Stimulated activated naive CD8-positive, alpha-beta T cell treated with anti-CD3 and anti-CD28 coated beads, Interleukin-15, amount 100 ng/mL, for 72 hours (primary cell): Measurements from ENCODE around the gene NUDT21.

Experiments
- ATAC-seq: fragments of 150-1000 bp; cut with Tn5 transposase; 2 replicates; pipeline ENCODE4 v1.10.0; 2021; ENCODE audit warnings: mild to moderate bottlenecking, moderate library complexity
- DNase-seq, 2 donors: peaks; one replicate each; pipeline ENCODE4 v3.0.0; 2021 to 2022
- H3K27ac Mint-ChIP-seq, 2 donors: one replicate each; pipeline ENCODE4 v1.8.0; 2022; ENCODE audit warnings: mild to moderate bottlenecking in 2 of 2, mixed read lengths in 2 of 2, moderate library complexity in 2 of 2
- H3K27me3 Mint-ChIP-seq: one replicate; pipeline ENCODE4 v1.8.0; 2022; ENCODE audit warnings: mixed read lengths
- H3K4me1 Mint-ChIP-seq: one replicate; pipeline ENCODE4 v1.8.0; 2022; ENCODE audit warnings: mild to moderate bottlenecking, mixed read lengths
- H3K4me3 Mint-ChIP-seq, 2 donors: one replicate each; pipeline ENCODE4 v1.8.0; 2022; ENCODE audit warnings: mild to moderate bottlenecking in 2 of 2, mixed read lengths in 2 of 2, moderate library complexity in 1 of 2
- H3K9me3 Mint-ChIP-seq, 2 donors: one replicate each; pipeline ENCODE4 v1.8.0; 2022; ENCODE audit warnings: mixed read lengths in 2 of 2

Gene NUDT21

DNA sequence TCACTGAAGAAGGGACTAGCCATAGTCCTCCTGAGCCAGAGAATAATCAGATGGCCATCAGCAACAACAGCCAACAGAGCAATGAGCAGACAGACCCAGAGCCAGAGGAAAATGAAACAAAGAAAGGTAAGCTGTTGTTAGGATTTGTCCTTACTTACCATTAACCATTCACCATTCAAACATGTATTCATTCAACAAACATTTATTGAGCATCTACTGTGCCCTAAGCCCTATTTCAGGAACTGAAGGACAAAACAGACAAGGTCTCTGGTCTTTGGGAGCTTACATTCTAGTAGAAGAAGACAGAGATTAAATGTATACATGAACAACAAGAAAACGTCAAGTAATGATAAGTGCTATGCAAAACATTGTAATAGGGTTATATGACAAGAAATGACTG, 19.5 kb upstream of the NUDT21 start:
- Mint-ChIP-seq H3K9me3 (no peaks in the 10 kb centered on the region), H3K4me1 (no peaks in the 10 kb centered on the region), H3K4me3 (no peak overlapping the region), H3K27me3 (no peaks in the 10 kb centered on the region), H3K27ac (peak overlapping the region in 1 of 2 donors; percentile 50)
- ATAC-seq, result no peak
- DNase-seq, result no peak

DNA sequence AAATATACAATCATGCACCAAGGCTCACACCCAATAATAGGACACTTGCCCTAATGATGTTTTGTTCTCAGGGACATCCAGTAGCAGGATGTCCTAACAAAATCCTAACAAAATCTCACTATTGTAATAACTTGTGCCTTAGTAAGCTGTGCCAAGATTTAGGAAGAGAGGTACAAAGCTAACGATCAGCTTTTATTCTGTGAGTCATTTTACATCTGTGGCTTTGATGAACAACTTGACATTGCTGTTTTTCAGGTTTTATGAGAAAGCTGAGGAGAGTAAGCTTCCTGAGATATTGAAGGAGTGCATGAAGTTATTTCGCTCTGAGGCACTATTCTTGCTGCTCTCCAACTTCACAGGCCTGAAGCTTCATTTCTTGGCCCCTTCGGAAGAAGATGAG, 19.1 kb upstream of the NUDT21 start:
- no peaks in the 10 kb centered on the region for H3K4me1 Mint-ChIP-seq
- H3K27ac Mint-ChIP-seq, result no peak overlapping the region
- H3K9me3 Mint-ChIP-seq, result no peaks in the 10 kb centered on the region
- ATAC-seq (no peak), DNase-seq (no peak)
- H3K4me3 Mint-ChIP-seq, result no peak overlapping the region
- no peaks in the 10 kb centered on the region for H3K27me3 Mint-ChIP-seq

DNA sequence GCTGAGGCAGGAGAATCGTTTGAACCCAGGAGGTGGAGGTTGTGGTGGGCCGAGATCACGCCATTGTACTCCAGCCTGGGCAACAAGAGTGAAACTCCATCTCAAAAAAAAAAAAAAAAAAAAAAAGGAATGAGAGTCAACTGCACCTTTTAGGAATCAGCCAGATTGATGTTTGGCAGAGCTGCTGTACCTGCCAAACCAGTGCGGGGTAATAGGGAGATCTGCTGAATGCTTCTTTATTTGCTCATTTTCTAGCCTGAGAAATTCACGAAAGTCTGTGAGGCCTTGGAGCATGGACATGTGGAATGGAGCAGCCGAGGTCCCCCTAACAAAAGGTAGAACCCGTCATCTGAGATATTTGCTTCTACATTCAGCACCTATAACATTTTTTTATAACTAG, 18.6 kb upstream of the NUDT21 start:
- DNase-seq (no peak), ATAC-seq (no peak)
- Mint-ChIP-seq H3K27ac (no peak overlapping the region), H3K27me3 (no peaks in the 10 kb centered on the region), H3K4me3 (no peak overlapping the region), H3K9me3 (no peaks in the 10 kb centered on the region), H3K4me1 (no peaks in the 10 kb centered on the region)

DNA sequence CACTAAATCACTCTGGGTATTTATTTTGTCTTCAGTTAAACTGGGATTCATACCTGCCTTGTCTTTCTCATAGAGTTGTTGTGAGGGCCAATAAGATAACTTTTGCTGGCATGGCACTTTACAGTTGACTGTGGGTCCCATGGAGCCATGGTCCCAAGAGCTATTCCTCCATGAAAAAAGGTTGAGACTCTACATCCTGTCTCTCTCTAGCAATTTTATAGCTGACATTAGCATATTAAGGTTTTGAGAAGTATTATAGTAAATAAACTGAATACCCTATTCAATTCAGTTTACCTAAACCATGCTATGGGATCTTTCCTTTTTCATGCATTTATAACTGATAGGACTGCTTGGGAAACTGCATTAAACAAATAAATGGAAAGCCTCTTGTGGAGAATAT, 17.7 kb upstream of the NUDT21 start:
- H3K9me3 Mint-ChIP-seq, result no peaks in the 10 kb centered on the region
- ATAC-seq, result no peak
- no peak overlapping the region for H3K27ac Mint-ChIP-seq

DNA sequence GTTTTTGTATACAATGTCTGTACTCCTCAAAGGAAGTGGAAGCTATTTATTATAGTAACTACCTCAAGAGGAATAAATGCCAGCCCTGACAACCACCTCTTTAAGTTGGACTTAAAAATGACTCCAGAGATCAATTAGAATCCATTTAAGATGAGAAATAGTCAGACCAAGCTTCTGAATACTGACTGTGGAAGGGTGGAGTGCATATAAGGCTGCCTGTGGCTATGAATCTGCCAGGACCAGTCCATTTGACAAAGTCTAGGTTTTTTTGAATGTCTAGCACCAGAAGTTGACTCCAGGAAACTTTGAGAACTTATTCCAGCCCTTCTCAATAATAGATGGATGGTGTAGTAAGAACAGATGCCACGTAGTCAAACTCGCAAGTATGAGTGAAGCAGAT, 15.2 kb upstream of the NUDT21 start:
- H3K9me3 Mint-ChIP-seq, result no peaks in the 10 kb centered on the region
- H3K4me1 Mint-ChIP-seq, result no peaks in the 10 kb centered on the region
- ATAC-seq, result no peak
- no peak overlapping the region for H3K4me3 Mint-ChIP-seq
- DNase-seq, result no peak
- no peaks in the 10 kb centered on the region for H3K27me3 Mint-ChIP-seq
- no peak overlapping the region for H3K27ac Mint-ChIP-seq

More for the DNA sequence above, 17.7 kb upstream of the NUDT21 start:
- no peaks in the 10 kb centered on the region for H3K4me1 Mint-ChIP-seq
- DNase-seq, result no peak
- no peaks in the 10 kb centered on the region for H3K27me3 Mint-ChIP-seq
- H3K4me3 Mint-ChIP-seq, result no peak overlapping the region

DNA sequence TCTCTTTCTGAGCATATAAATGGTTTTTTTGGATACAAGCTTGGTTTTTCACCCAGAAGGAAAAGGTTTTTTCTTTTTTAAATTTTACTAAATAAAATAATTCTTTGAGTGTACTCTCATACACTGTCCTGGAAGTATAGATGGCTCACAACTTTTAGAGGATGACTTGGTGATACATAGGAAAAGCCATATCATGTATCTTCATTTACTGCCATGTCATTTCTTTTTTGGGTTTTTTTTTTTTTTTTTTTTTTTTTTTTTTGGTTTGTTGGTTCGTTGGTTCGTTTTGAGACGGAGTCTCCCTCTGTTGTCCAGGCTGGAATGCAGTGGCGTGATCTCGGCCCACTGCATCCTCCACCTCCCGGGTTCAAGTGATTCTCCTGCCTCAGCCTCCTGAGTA, 12.0 kb upstream of the NUDT21 start:
- H3K9me3 Mint-ChIP-seq, result no peaks in the 10 kb centered on the region
- H3K4me3 Mint-ChIP-seq, result no peak overlapping the region
- H3K4me1 Mint-ChIP-seq, result no peaks in the 10 kb centered on the region
- H3K27me3 Mint-ChIP-seq, result no peaks in the 10 kb centered on the region
- no peak overlapping the region for H3K27ac Mint-ChIP-seq
- DNase-seq (no peak), ATAC-seq (no peak)

DNA sequence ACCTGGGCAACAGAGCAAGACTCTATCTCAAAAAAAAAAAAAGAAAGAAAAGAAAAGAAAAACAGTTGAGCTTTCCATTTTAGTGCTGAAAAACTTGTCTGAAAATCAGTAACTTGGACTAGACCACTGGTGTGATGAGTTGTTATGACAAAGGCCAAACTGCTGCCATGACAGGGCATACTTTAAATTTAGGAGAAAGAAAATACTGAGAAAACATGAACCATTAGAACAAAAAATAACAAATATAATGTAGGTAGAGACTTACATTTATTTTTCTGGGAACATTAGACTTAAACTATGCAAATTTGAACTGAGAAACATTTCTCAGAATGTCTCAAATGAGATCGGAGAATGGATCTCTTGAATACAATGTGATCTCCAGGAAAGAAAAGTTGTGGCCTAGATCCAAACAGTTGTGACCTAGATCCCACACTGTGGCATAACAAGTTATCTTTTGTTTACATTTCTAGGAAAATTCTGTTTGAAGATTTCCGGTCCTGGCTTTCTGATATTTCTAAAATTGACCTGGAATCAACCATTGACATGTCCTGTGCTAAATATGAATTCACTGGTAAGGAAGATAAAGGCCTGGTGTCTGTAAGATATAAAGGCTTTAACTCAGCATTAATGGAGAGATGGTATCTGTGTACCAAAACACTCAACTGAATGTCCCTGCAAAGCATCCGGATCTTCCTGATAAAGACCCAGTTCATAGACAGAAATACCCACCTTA, 11.1 kb upstream of the NUDT21 start:
- no peaks in the 10 kb centered on the region for H3K9me3 Mint-ChIP-seq
- no peaks in the 10 kb centered on the region for H3K4me1 Mint-ChIP-seq
- ATAC-seq (no peak), DNase-seq (no peak)
- no peaks in the 10 kb centered on the region for H3K27me3 Mint-ChIP-seq
- no peak overlapping the region for H3K27ac Mint-ChIP-seq
- no peak overlapping the region for H3K4me3 Mint-ChIP-seq

DNA sequence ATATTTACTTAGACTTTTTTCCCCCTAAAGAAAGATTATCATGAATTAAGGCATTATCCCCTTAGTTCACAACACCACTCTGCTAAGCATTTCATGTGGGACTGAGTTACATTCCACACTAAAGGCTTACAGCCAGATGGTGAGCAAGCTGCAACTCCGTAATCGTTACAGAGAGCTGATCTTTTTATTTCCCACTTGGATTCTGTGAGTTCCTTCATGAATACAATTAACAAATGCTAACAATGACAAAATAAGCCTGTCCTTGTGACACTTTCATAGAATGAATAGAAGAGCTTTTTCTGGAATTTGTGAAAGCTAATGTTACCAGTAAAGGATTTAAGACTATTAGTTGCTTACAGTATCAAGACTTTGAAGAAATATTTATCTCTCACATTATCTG, 9.0 kb upstream of the NUDT21 start:
- Mint-ChIP-seq H3K4me3 (no peak overlapping the region), H3K27ac (peak overlapping the region in 1 of 2 donors; percentile 29), H3K4me1 (peaks cover 13% of the 10 kb centered on the region), H3K9me3 (no peaks in the 10 kb centered on the region), H3K27me3 (no peaks in the 10 kb centered on the region)
- DNase-seq (no peak), ATAC-seq (no peak)

DNA sequence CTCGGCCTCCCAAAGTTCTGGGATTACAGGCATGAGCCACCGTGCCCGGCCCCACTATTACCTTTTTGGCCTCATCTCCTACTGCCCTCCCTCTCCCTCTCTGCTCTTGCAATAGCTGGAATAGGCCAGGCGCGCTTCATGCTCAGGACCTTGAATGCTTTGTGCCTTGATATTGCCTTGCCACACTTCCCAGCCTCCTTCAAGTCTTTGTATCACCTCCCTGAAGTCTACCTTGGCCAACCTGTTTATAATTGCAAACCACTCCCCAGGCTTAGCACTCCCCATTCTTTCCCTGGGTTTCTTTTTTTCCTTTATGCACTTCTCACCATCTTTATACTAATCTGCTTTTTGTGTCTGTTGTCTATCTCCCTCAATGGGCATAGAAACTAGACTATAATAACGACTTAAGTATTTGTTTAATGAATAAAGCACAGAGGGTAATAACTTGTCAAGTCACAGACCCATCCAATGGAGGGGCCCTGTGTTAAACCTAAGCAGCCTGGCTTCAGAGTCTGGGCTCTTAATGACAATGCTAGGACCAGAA, 6.9 kb upstream of the NUDT21 start:
- Mint-ChIP-seq H3K27ac (peak overlapping the region in 1 of 2 donors; percentile 54), H3K27me3 (no peaks in the 10 kb centered on the region), H3K4me3 (no peak overlapping the region), H3K4me1 (peaks cover 22% of the 10 kb centered on the region), H3K9me3 (no peaks in the 10 kb centered on the region)
- ATAC-seq (no peak), DNase-seq (no peak)

DNA sequence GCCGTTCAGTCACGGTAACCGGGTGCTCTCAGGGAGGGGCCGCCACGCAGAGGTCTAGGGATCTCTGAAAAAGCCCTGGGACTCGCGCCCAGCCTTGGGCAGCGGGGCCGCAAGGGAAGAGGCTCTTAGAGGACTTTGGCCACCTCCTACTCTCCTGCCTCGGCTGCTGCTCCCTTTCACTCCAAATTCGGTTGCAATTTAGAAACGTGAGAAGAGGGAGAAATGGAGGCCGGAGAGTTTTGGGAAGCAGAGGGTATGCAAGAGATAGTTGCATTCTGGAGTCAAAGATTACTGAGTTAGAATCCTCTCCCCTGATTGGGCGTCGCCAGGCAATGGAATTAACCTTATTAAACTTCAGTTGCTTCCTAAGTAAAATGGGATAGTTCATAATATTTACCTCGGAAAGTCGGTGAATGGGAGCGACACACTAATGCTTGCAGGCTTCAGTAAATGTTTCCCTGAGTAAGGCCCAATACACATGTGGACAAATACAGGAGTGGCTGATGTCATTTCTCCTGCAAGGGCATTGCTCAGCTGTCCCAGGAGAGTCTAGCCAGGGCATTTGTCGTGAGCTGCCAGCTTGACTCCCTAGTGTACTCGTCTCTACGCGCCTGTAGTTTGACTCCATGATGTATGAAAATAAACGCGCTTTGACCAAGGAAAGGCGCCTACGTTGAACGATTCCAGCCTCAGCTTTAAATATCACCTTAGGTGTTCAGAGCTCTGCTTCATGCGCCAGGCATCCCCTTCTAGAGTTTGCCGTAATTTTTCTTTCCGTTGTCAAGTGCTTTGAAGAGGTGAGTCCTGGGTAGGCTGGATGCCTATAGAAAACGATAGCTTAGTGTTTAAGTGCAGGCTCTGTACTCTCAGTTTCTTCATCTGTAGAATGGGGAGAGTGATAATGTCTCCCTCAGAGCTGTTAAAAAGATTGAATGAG, 889 bp upstream of the NUDT21 start:
- peaks cover 60% of the 10 kb centered on the region for H3K4me1 Mint-ChIP-seq
- DNase-seq, result no peak
- peak overlapping the region; percentile 90 to 99 for H3K4me3 Mint-ChIP-seq
- peak; percentile 55 for ATAC-seq
- peak overlapping the region; percentile 97 for H3K27ac Mint-ChIP-seq
- H3K9me3 Mint-ChIP-seq, result no peaks in the 10 kb centered on the region
- no peaks in the 10 kb centered on the region for H3K27me3 Mint-ChIP-seq

DNA sequence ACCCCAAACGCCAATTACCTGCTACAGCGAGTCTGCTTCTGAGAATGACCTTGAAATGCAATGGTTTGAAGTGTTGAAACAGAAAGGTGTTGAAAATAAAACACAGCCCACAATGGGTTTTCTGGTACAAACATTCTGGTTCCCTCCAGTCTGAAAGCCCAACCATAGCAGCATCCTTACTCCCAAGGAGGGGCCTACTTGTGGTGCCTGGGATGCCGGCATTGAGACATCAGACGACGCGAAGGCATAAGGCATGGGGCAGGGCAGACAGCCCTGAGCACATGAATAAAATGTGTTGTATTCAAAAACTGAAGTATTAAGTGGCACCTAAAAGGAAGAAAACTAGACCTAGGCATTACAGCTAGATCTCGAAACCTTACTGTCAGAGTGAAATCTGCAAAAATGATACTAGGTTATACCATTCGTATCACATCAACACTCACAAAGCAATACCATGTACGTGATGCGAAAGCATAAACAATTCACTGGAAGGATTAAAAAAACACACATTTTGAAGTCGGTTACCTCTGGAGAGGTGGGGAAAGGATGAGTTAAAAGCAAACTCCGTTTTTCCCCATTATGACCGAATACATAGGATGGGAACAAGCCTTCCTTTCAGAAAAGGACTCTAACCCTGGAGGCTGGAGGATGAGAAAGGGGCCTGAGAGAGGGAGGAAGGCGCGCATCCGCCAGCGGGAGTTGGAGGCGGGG, 702 bp downstream of the NUDT21 start:
- no peak for ATAC-seq
- peak overlapping the region; percentile 97 to 98 for H3K27ac Mint-ChIP-seq
- H3K27me3 Mint-ChIP-seq, result no peaks in the 10 kb centered on the region
- no peaks in the 10 kb centered on the region for H3K9me3 Mint-ChIP-seq
- peak overlapping the region; percentile 90 to 99 for H3K4me3 Mint-ChIP-seq
- H3K4me1 Mint-ChIP-seq, result peaks cover 51% of the 10 kb centered on the region
- no peak for DNase-seq

DNA sequence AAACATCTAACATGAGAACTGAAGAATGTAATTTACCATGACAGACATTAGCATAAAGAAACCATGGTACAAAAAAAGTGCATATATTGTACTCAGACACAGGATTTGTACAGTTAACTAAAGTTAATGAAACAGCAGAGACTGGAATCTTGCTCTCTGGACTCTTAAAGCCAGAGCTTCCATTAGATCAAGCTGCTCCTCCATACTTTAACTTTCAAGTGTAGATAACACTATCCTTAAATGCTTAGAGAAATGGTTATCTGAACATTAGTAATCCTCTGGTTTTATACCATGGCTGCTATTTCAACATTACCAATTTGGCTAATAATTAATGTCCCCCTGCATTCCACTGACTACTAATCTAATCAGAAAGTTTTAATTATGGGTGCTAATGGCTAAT, 3.1 kb downstream of the NUDT21 start:
- DNase-seq, result no peak
- ATAC-seq, result no peak
- no peaks in the 10 kb centered on the region for H3K9me3 Mint-ChIP-seq
- H3K27me3 Mint-ChIP-seq, result no peaks in the 10 kb centered on the region
- H3K27ac Mint-ChIP-seq, result no peak overlapping the region
- H3K4me1 Mint-ChIP-seq, result peaks cover 39% of the 10 kb centered on the region
- H3K4me3 Mint-ChIP-seq, result peak overlapping the region; percentile 24 to 46

DNA sequence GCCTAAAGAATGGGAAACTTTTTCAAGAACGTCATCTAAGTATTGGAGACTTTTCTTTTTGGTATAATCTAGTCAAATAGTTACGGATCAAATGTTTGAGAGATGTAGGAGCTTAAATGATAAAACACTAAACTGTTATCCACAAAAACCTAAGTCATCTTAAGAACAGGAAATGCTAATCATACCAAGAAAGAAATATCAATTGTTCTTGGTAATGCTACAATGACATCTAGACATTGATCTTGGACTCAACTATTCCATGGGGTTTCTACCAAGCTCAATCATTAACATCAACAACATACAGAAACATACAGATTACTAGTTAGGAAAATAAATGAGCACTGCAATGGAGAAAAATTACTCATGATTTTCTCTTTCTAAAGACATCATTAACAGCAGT, 3.8 kb downstream of the NUDT21 start:
- H3K27me3 Mint-ChIP-seq, result no peaks in the 10 kb centered on the region
- peak overlapping the region; percentile 4 to 46 for H3K4me3 Mint-ChIP-seq
- H3K9me3 Mint-ChIP-seq, result no peaks in the 10 kb centered on the region
- H3K27ac Mint-ChIP-seq, result no peak overlapping the region
- peaks cover 33% of the 10 kb centered on the region for H3K4me1 Mint-ChIP-seq
- DNase-seq (no peak), ATAC-seq (no peak)

DNA sequence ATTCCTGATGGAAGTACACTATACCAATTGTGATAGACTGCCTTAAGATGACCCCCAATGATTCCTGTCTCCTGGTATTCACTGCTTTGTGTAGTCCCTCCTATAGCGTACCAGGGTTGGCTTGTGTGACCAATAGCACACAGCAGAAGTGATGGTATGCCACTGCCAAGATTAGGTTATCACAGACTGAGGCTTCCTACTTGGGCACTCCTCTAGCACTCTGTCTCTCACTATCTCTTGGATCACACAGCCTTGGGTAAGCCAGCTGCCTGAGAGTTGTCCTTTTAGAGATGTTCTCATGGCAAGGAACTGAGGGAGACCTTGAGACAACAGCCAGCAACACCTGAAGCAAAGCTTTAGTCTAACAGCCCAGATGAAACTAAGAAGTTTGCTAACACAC, 13.1 kb downstream of the NUDT21 start:
- H3K9me3 Mint-ChIP-seq, result no peaks in the 10 kb centered on the region
- H3K27ac Mint-ChIP-seq, result no peak overlapping the region
- H3K4me3 Mint-ChIP-seq, result no peak overlapping the region
- ATAC-seq, result no peak
- no peak for DNase-seq
- peaks cover 11% of the 10 kb centered on the region for H3K4me1 Mint-ChIP-seq
- H3K27me3 Mint-ChIP-seq, result no peaks in the 10 kb centered on the region

DNA sequence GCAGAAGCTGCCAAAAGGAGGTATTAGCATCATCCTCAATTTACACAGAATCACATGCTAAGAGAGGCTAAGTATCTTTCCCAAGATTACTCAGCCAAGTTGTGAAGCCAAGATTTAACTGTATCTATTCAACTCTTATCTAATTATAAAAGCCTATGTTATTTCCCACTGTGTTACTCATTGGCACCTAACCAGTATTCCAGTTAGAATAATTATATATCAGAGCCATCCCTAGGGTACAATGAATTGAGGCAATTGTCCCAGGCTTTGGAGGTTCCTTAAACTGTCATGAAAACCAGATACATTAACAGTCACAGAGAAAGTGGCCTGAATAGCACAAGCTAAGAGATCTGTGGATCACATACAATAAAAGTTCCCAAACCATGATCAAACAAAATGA, 14.9 kb downstream of the NUDT21 start:
- no peaks in the 10 kb centered on the region for H3K9me3 Mint-ChIP-seq
- peaks cover 11% of the 10 kb centered on the region for H3K4me1 Mint-ChIP-seq
- no peak for ATAC-seq
- no peak overlapping the region for H3K4me3 Mint-ChIP-seq
- H3K27ac Mint-ChIP-seq, result no peak overlapping the region
- H3K27me3 Mint-ChIP-seq, result no peaks in the 10 kb centered on the region
- no peak for DNase-seq
